Endothelial cell of umbilical vein (primary cell): Measurements from ENCODE around the gene LDHAL6B. TPM values are rescaled to one million over a fixed set of nuclear protein-coding genes. Genes with fewer than 3 reads are reported as not detected.

Experiments used
- BruUV-seq: library from RNA; stranded (reverse); fragments of 400-500 nt; replicated peaks from 2 replicates; lab custom pipeline; 2021; lab: Mats Ljungman, UMichigan
- CTCF ChIA-PET: fragments of 300-600, 350-600 bp; sonication (Branson Sonifier 250); formaldehyde crosslinking; loops from one replicate; lab custom pipeline; 2021; ENCODE audit warnings: antibody characterized with exemption, inconsistent platforms; lab: Charles Lee
- POLR2A ChIA-PET: fragments of 300-600, 350-600 bp; sonication (Branson Sonifier 250); formaldehyde crosslinking; loops from one replicate; lab custom pipeline; 2021; ENCODE audit warnings: antibody characterized with exemption, inconsistent platforms; lab: Charles Lee
- DNase-seq: peaks from one replicate; pipeline ENCODE4 v3.0.0-alpha.2; 2011; ENCODE audit warnings: low read depth, low spot score
- FAIRE-seq: peaks from 2 replicates; lab custom pipeline; 2011; peaks lifted over from hg19 to GRCh38; lab: Jason Lieb, UNC
- H2AFZ ChIP-seq: 2 replicates; pipeline ENCODE4 v1.6.0; 2012; ENCODE audit warnings: low read depth, low read length, control low read depth, inconsistent platforms
- H3K27ac ChIP-seq: 2 replicates; pipeline ENCODE4 v1.5.1; 2011; ENCODE audit warnings: low read depth, mild to moderate bottlenecking, control low read depth, low read length, moderate library complexity; ENCODE audit not compliant: insufficient read depth
- H3K27me3 ChIP-seq, 2 experiments: 2 replicates each; pipeline versions ENCODE4 v1.6.0 to v1.6.1; 2011; ENCODE audit warnings: low read length in 2 of 2, mixed read lengths in 1 of 2; ENCODE audit not compliant: control insufficient read depth in 2 of 2, insufficient read depth in 2 of 2
- H3K36me3 ChIP-seq, 2 experiments: 2 replicates in 1 of 2; 3 replicates in 1 of 2; pipeline ENCODE4 v1.5.1; 2011; ENCODE audit warnings: low read length in 2 of 2, mild to moderate bottlenecking in 1 of 2, moderate library complexity in 1 of 2; ENCODE audit not compliant: control insufficient read depth in 2 of 2, insufficient read depth in 2 of 2; ENCODE audit errors: extremely low read depth in 1 of 2
- H3K4me1 ChIP-seq: 3 replicates; pipeline ENCODE4 v1.5.1; 2011; ENCODE audit warnings: mild to moderate bottlenecking, low read length; ENCODE audit not compliant: control insufficient read depth, insufficient read depth; ENCODE audit errors: extremely low read depth
- H3K4me2 ChIP-seq: 2 replicates; pipeline ENCODE4 v1.6.1; 2011; ENCODE audit warnings: low read length, control low read depth, mixed read lengths; ENCODE audit not compliant: insufficient read depth
- H3K4me3 ChIP-seq, 3 experiments: fragments of 200-600 bp in 1 of 3; sonication (generic), shearing (Covaris generic) in 1 of 3; replicated peaks in 1 of 3; 2 replicates each; pipeline ENCODE4 v1.5.1; 2011 to 2016; ENCODE audit warnings: control low read depth in 3 of 3, low read length in 3 of 3, mild to moderate bottlenecking in 2 of 3, inconsistent platforms in 1 of 3, low read depth in 1 of 3, moderate library complexity in 1 of 3; ENCODE audit not compliant: insufficient read depth in 1 of 3
- H3K79me2 ChIP-seq: 2 replicates; pipeline ENCODE4 v1.6.0; 2012; ENCODE audit warnings: low read length, inconsistent platforms; ENCODE audit not compliant: control insufficient read depth, insufficient read depth
- H3K9ac ChIP-seq: replicated peaks from 2 replicates; pipeline ENCODE3; 2011; ENCODE audit warnings: low read length, control low read depth; ENCODE audit not compliant: insufficient read depth; ENCODE audit errors: extremely low read depth
- H3K9me1 ChIP-seq: replicated peaks from 3 replicates; pipeline ENCODE4 v1.6.0; 2011; ENCODE audit warnings: mild to moderate bottlenecking, low read length; ENCODE audit not compliant: control insufficient read depth, insufficient read depth; ENCODE audit errors: extremely low read depth
- H3K9me3 ChIP-seq: replicated peaks from 2 replicates; pipeline ENCODE4 v1.5.1; 2012; ENCODE audit warnings: low read length, inconsistent platforms; ENCODE audit not compliant: control insufficient read depth, insufficient read depth
- H4K20me1 ChIP-seq: replicated peaks from 2 replicates; pipeline ENCODE3; 2011; ENCODE audit warnings: mild to moderate bottlenecking, low read length; ENCODE audit not compliant: control insufficient read depth, insufficient read depth; ENCODE audit errors: extremely low read depth
- EZH2 ChIP-seq: IDR thresholded peaks from 2 replicates; pipeline ENCODE4 v1.6.1; 2012; ENCODE audit warnings: borderline replicate concordance, low read depth, mild to moderate bottlenecking, moderate library complexity, low read length, inconsistent platforms; ENCODE audit not compliant: severe bottlenecking
- FOS ChIP-seq: IDR thresholded peaks from 2 replicates; pipeline ENCODE4 v1.6.1; 2011; ENCODE audit warnings: mild to moderate bottlenecking, low read length, moderate library complexity, borderline replicate concordance; ENCODE audit not compliant: insufficient read depth
- JUN ChIP-seq: IDR thresholded peaks from 2 replicates; pipeline ENCODE4 v1.6.1; 2011; ENCODE audit warnings: borderline replicate concordance, low read depth; ENCODE audit not compliant: insufficient read length, insufficient read depth
- MYC ChIP-seq: IDR thresholded peaks from one replicate; pipeline ENCODE4 v1.6.1; 2011; ENCODE audit warnings: mild to moderate bottlenecking, low read depth, low read length
- POLR2A ChIP-seq: IDR thresholded peaks from 2 replicates; pipeline ENCODE4 v1.6.1; 2012; ENCODE audit warnings: low read depth, mild to moderate bottlenecking, control low read depth, low read length
- POLR2AphosphoS5 ChIP-seq: IDR thresholded peaks from 2 replicates; pipeline ENCODE4 v1.6.1; 2012; ENCODE audit warnings: low read depth, mild to moderate bottlenecking, control low read depth, low read length, moderate library complexity; ENCODE audit not compliant: insufficient read depth
- dilution Hi-C: fragments of 300-500 bp; cut with MboI; formaldehyde crosslinking; loops from one replicate; pipeline ENCODE4 v1.15.0; 2019; ENCODE audit warnings: low sequenced_read_pairs; ENCODE audit not compliant: extremely low pct_ligation_motif_present
- intact Hi-C: fragments of 100-400 bp; cut with micrococcal nuclease; formaldehyde crosslinking; loops from one replicate; pipeline ENCODE4 v1.10.0; 2022
- polyA plus RNA-seq, 4 experiments: library from polyadenylated mRNA; depleted of rRNA in 3 of 4; stranded (reverse) in 3 of 4; unstranded in 1 of 4; fragments of >200 nt; gene quantifications; 2 replicates each; pipeline versions ENCODE4 v1.2.1 to v1.2.3, GENCODE V29; 2011 to 2012; ENCODE audit warnings: missing spikeins in 1 of 4
- total RNA-seq: library from RNA; stranded (reverse); gene quantifications from 2 replicates; pipeline ENCODE4 v1.2.3, GENCODE V29; 2021
- TF ChIP-seq, protein P1 (sequence below): IDR thresholded peaks from 2 replicates; pipeline ENCODE4 v1.6.1; 2011; ENCODE audit not compliant: insufficient read depth, insufficient read length
- TF ChIP-seq, protein P2 (sequence below), 2 donors: IDR thresholded peaks; 1 replicate in 1 of 2; 2 replicates in 1 of 2; pipeline ENCODE4 v1.5.1; 2011; ENCODE audit warnings: low read length in 2 of 2, mild to moderate bottlenecking in 2 of 2, moderate library complexity in 2 of 2, control low read depth in 1 of 2, inconsistent platforms in 1 of 2, low read depth in 1 of 2; ENCODE audit not compliant: insufficient read depth in 1 of 2; ENCODE audit errors: extremely low read depth in 1 of 2

The LDHAL6B gene
- total and polyA plus RNA-seq, 2 donors (not counting 3 experiments of a cell fraction or from before 2014, with no cell fraction given) = not detected

- H3K9me1 ChIP-seq = no peaks in the 10 kb centered on the region
- no TSS peak for BruUV-seq
- H3K4me1 ChIP-seq = peaks cover 3% of the 10 kb centered on the region
- H4K20me1 ChIP-seq = no peaks in the 10 kb centered on the region
- H3K79me2 ChIP-seq = peaks cover 2% of the 10 kb centered on the region
- dilution Hi-C loops = no loop called here
- DNase-seq = no peak
- POLR2A ChIA-PET = no interaction called here
- no peak overlapping the region for H2AFZ ChIP-seq
- H3K9me3 ChIP-seq = no peaks in the 10 kb centered on the region
- H3K27ac ChIP-seq = no peak overlapping the region
- CTCF ChIA-PET = interaction anchor here (1.4 kb wide), 1 partner anchor 28 kb away, joined by 3 read pairs; no protein-coding TSS in a partner anchor
- H3K4me3 ChIP-seq = no peak overlapping the region
- FAIRE-seq = no peak
- no peak overlapping the region for H3K9ac ChIP-seq
- intact Hi-C loops = no loop called here
- peaks cover 2 to 10% of the 10 kb centered on the region in 2 experiments for H3K36me3 ChIP-seq
- H3K27me3 ChIP-seq = no peaks in the 10 kb centered on the region
- no peak overlapping the region for H3K4me2 ChIP-seq
- no peak for TF ChIP-seq JUN
These were observed 45.5 kb downstream of the LDHAL6B start for GRCh38 chr15:59252137-59252536.

- no peaks in the 10 kb centered on the region for H4K20me1 ChIP-seq
- POLR2A ChIA-PET = no interaction called here
- no peaks in the 10 kb centered on the region for H3K9me1 ChIP-seq
- CTCF ChIA-PET = no interaction called here
- BruUV-seq = no TSS peak
- H3K79me2 ChIP-seq = no peaks in the 10 kb centered on the region
- peaks cover 4 to 9% of the 10 kb centered on the region in 2 experiments for H3K36me3 ChIP-seq
- intact Hi-C loops = no loop called here
- no peak overlapping the region for H3K27ac ChIP-seq
- H3K27me3 ChIP-seq = no peaks in the 10 kb centered on the region
- FAIRE-seq = no peak
- H3K9me3 ChIP-seq = no peaks in the 10 kb centered on the region
- H3K4me2 ChIP-seq = no peak overlapping the region
- no peaks in the 10 kb centered on the region for H3K4me1 ChIP-seq
- dilution Hi-C loops = no loop called here
- H3K4me3 ChIP-seq = no peak overlapping the region
- no peak overlapping the region for H2AFZ ChIP-seq
- DNase-seq = no peak
- TF ChIP-seq JUN = no peak
- no peak for TF ChIP-seq POLR2A
- TF ChIP-seq EZH2 = no peak
- TF ChIP-seq FOS = no peak
- no peak for TF ChIP-seq POLR2AphosphoS5
- TF ChIP-seq, protein P1, sequence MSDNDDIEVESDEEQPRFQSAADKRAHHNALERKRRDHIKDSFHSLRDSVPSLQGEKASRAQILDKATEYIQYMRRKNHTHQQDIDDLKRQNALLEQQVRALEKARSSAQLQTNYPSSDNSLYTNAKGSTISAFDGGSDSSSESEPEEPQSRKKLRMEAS = no peak
- TF ChIP-seq, protein P2, sequence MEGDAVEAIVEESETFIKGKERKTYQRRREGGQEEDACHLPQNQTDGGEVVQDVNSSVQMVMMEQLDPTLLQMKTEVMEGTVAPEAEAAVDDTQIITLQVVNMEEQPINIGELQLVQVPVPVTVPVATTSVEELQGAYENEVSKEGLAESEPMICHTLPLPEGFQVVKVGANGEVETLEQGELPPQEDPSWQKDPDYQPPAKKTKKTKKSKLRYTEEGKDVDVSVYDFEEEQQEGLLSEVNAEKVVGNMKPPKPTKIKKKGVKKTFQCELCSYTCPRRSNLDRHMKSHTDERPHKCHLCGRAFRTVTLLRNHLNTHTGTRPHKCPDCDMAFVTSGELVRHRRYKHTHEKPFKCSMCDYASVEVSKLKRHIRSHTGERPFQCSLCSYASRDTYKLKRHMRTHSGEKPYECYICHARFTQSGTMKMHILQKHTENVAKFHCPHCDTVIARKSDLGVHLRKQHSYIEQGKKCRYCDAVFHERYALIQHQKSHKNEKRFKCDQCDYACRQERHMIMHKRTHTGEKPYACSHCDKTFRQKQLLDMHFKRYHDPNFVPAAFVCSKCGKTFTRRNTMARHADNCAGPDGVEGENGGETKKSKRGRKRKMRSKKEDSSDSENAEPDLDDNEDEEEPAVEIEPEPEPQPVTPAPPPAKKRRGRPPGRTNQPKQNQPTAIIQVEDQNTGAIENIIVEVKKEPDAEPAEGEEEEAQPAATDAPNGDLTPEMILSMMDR (IDR thresholded peaks at IDR 0.05; ENCODE audit: extremely low read depth in 1 of 2, insufficient read depth in 1 of 2, low read depth in 1 of 2, low read length in 2 of 2) = no peak
- no peak for TF ChIP-seq MYC
- no peak overlapping the region for H3K9ac ChIP-seq
These were observed 49.2 kb downstream of the LDHAL6B start for GRCh38 chr15:59255680-59256336.
